ENCODE data around the gene CDS1.

GRCh38 chr4:84647312-84647884 lies 64.5 kb downstream of the CDS1 start:
- TF ChIP-seq CTCF (IDR thresholded peaks at IDR 0.05) (no peak), POLR2A (IDR thresholded peaks at IDR 0.05) (no peak), POLR2AphosphoS5 (IDR thresholded peaks at IDR 0.05) (no peak)

All from gastroesophageal sphincter (tissue), 3 donors.